ENCODE data around the gene PPP1R37.

- TF ChIP-seq CTCF (IDR thresholded peaks at IDR 0.05): no peak
- TF ChIP-seq POLR2AphosphoS5 (IDR thresholded peaks at IDR 0.05; ENCODE audit: low read depth, low read length): no peak
These were observed 43.7 kb downstream of the PPP1R37 start for GRCh38 chr19:45136507-45137178.
